GM18505 (cell line): ENCODE data around the gene IDUA.

Experiments used
- ATAC-seq: cut with Tn5 transposase; IDR thresholded peaks from one replicate; pipeline ENCODE4 v1.9.1; 2021; ENCODE audit not compliant: unreplicated experiment
- POLR2A ChIP-seq: IDR thresholded peaks from 4 replicates; pipeline ENCODE4 v1.6.1; 2011; ENCODE audit warnings: borderline replicate concordance; ENCODE audit not compliant: insufficient read depth, insufficient read length; ENCODE audit errors: extremely low read depth

Gene IDUA

GRCh38 chr4:1013225-1014073, 26.6 kb downstream of the IDUA start:
- no peak for ATAC-seq
- TF ChIP-seq POLR2A, result no peak

GRCh38 chr4:1014291-1015167, 27.7 kb downstream of the IDUA start:
- TF ChIP-seq POLR2A, result no peak
- ATAC-seq, result no peak

GRCh38 chr4:1015179-1015578, 28.3 kb downstream of the IDUA start:
- no peak for TF ChIP-seq POLR2A
- no peak for ATAC-seq

- no peak for TF ChIP-seq POLR2A
- no peak for ATAC-seq
These were observed 28.9 kb downstream of the IDUA start for GRCh38 chr4:1015746-1016145.

GRCh38 chr4:1017211-1017610, 30.4 kb downstream of the IDUA start:
- no peak for ATAC-seq
- TF ChIP-seq POLR2A, result no peak

- no peak for ATAC-seq
- TF ChIP-seq POLR2A, result no peak
These were observed 30.9 kb downstream of the IDUA start for GRCh38 chr4:1017706-1018105.

- TF ChIP-seq POLR2A, result no peak
- ATAC-seq, result no peak
These were observed 31.5 kb downstream of the IDUA start for GRCh38 chr4:1018147-1019020.

- ATAC-seq, result no peak
- TF ChIP-seq POLR2A, result no peak
These were observed 32.5 kb downstream of the IDUA start for GRCh38 chr4:1019320-1019719.

- ATAC-seq, result no peak
- TF ChIP-seq POLR2A, result no peak
These were observed 33.1 kb downstream of the IDUA start for GRCh38 chr4:1019729-1020470.

GRCh38 chr4:1021386-1022050, 34.7 kb downstream of the IDUA start:
- TF ChIP-seq POLR2A, result no peak
- ATAC-seq, result peak; percentile 52

GRCh38 chr4:1022051-1022738, 35.4 kb downstream of the IDUA start:
- ATAC-seq, result no peak
- TF ChIP-seq POLR2A, result no peak
